MG63 (cell line): ENCODE results near the gene CHST3. TPM values are rescaled to one million over a fixed set of nuclear protein-coding genes. Genes with fewer than 3 reads are reported as not detected.
"Not testable (repeated sequence)": the region's sequence is repeated elsewhere in the genome, so short reads cannot be mapped to it uniquely, and the experiment has no call there.

Experiments used
- DNase-seq: peaks from one replicate; pipeline ENCODE4 v3.0.0-alpha.2; 2020
- H3K27me3 ChIP-seq: fragments of 250-450 bp; sonication (Bioruptor Pico); 2 replicates; pipeline ENCODE4 v1.5.1; 2020; ENCODE audit warnings: mild to moderate bottlenecking, moderate library complexity
- H3K36me3 ChIP-seq: fragments of 250-450 bp; sonication (Bioruptor Pico); 2 replicates; pipeline ENCODE4 v1.5.1; 2020; ENCODE audit warnings: mild to moderate bottlenecking, moderate library complexity
- H3K4me3 ChIP-seq: fragments of 250-450 bp; sonication (Bioruptor Pico); 2 replicates; pipeline ENCODE4 v1.5.1; 2020; ENCODE audit warnings: mild to moderate bottlenecking, moderate library complexity
- H3K9me3 ChIP-seq: fragments of 250-450 bp; sonication (Bioruptor Pico); 2 replicates; pipeline ENCODE4 v1.5.1; 2020; ENCODE audit warnings: mild to moderate bottlenecking, moderate library complexity
- total RNA-seq: library from RNA; depleted of rRNA; stranded (reverse); fragments of >200 nt; shearing (Covaris generic); gene quantifications from 2 replicates; pipeline ENCODE4 v1.2.3, GENCODE V29; 2014; ENCODE audit warnings: low replicate concordance; rRNA removed

The CHST3 gene, protein sequence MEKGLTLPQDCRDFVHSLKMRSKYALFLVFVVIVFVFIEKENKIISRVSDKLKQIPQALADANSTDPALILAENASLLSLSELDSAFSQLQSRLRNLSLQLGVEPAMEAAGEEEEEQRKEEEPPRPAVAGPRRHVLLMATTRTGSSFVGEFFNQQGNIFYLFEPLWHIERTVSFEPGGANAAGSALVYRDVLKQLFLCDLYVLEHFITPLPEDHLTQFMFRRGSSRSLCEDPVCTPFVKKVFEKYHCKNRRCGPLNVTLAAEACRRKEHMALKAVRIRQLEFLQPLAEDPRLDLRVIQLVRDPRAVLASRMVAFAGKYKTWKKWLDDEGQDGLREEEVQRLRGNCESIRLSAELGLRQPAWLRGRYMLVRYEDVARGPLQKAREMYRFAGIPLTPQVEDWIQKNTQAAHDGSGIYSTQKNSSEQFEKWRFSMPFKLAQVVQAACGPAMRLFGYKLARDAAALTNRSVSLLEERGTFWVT
- 14.6 and 21.7 TPM in 2 replicates for total RNA-seq

DNA sequence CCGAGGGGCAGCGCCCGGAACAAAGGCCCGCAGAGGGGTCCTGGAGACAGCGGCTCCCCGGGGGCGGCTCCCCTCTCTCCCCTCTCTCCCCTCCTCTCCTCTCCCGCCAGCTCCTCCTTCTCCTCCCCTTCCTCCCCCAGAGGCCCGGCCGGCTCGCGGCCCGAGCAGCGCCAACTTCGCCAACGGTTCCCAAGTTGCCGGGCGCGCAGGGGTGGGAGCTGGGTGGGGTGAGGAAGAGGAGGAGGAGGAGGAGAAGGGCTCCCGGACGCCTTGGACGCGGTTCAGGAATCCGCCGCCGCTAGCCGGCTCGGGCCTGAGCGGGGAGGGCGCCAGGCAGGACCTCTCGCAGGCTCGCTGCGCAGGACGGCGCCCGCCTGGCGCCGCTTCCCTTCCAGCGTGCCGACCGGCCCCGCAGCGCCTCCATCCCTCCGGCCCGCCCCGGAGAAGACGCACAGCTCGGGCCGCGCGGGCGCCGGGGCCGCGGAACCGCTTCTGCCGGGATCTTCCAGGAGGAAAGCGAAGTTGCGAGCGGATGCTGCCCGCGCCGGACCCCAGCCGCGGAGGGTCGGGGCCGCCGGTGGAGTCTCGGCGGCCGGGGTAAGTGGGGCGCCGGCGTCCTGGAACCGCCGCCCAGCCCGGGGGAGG is at the start of gene CHST3:
TSS of gene CHST3 (plus strand) at position 298 of the 645 bp plus-strand sequence. CDS start 41,448 bp downstream, outside the sequence.
- Histone ChIP-seq H3K9me3 (no peaks in the 10 kb centered on the region), H3K4me3 (peak within 1 kb of the TSS; percentile 92), H3K36me3 (peaks cover 33% of the 10 kb centered on the region), H3K27me3 (no peaks in the 10 kb centered on the region)
- peak; percentile 89 for DNase-seq

DNA sequence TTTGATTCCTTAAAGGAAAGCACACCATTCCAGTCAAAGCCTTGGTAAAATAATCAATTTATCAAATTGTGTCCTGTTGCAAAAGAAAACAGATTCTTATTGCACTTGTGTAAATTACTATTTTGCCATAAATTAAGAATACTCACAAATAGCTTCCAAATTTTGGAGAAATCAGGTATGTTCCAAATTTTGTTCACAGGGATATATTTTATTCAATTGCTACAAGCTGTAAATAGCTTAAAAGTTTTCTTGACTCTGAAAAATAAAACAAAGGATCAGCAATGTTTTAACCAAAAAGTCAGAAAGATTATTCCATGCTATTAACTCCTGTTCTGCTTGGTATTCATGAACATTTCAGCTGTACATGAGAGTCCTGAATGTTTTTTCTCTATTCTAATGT is 47.4 kb upstream of the CHST3 start:
- no peak for DNase-seq
- H3K27me3 ChIP-seq: no peaks in the 10 kb centered on the region
- H3K36me3 ChIP-seq: no peaks in the 10 kb centered on the region
- no peaks in the 10 kb centered on the region for H3K9me3 ChIP-seq
- no peak overlapping the region for H3K4me3 ChIP-seq

DNA sequence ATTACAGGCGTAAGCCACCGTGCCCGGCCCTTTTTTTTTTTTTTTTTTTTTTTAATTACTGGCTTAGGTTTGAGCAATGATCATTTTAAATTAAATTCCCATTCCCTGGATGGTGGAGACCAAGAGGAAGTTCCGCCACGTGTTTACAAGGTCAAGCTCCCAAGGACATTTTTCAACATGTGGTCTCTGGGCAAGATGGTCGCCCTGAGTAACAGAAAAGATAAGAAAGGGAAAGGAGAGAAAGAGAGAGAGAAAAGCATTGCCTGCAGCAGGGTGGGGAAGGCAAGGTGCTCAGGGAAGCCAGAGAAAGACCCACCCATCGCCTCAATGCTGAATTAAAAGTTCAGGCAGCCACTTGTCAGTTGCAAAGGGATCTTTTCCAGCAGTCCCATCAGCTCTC is 45.2 kb upstream of the CHST3 start:
- Histone ChIP-seq H3K9me3 (no peaks in the 10 kb centered on the region), H3K27me3 (no peaks in the 10 kb centered on the region), H3K4me3 (no peak overlapping the region), H3K36me3 (no peaks in the 10 kb centered on the region)
- DNase-seq: no peak

DNA sequence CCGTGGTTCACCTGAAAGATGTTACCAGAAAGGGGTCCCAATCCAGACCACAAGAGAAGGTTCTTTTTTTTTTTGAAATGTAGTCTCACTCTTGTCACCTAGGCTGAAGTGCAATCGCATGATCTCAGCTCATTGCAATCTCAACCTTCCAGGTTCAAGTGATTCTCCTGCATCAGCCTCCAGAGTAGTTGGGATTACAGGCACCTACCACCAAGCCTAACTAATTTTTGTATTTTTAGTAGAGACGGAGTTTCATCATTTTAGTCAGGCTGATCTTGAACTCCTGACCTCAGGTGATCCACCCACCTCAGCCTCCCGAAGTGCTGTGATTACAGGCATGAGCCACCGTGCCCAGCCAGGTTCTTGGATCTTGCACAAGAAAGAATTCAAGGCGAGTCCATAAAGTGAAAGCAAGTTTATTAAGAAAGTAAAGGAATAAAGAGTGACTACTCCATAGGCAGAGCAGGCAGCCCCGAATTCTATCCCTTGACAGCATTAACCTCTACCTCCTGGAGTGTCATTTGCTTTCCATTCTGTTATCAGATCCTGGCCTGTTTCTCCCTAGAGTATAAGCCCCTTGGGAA is 44.1 kb upstream of the CHST3 start:
- H3K9me3 ChIP-seq, H3K36me3 ChIP-seq, H3K27me3 ChIP-seq, H3K4me3 ChIP-seq, DNase-seq: not testable (repeated sequence)

DNA sequence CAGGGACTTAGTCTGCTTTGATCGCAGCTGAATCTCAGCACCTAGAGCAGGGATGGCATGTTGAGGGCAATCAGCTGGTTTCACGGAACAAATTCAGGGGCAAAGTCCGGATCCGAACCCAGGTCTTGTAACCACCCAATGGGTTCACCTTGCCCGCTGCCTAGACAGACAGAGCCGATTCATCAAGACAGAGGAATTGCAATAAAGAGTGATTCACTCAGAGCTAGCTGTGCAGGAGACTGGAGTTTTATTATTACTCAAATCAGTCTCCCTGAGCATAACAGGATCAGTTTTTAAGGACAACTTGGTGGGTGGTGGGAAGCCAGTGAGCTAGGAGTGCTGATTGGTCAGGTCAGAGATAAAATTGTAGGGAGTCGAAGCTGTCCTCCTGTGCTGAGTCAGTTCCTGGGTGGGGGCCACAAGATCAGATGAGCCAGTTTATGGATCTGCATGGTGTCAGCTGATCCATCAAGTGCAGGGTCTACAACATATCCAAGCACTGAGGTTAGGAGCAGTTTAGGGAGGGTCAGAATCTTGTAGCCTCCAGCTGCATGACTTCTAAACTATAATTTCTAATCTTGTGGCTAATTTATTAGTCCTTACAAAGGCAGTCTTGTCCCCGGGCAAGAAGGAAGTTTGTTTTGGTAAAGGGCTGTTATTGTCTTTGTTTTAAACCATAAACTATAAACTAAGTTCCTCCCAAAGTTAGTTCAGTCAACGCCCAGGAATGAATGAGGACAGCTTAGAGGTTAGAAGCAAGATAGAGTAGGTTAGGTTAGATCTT is 43.5 kb upstream of the CHST3 start:
- DNase-seq: peak; percentile 63
- H3K27me3 ChIP-seq: no peaks in the 10 kb centered on the region
- H3K4me3 ChIP-seq: no peak overlapping the region
- H3K9me3 ChIP-seq: no peaks in the 10 kb centered on the region
- H3K36me3 ChIP-seq: no peaks in the 10 kb centered on the region

DNA sequence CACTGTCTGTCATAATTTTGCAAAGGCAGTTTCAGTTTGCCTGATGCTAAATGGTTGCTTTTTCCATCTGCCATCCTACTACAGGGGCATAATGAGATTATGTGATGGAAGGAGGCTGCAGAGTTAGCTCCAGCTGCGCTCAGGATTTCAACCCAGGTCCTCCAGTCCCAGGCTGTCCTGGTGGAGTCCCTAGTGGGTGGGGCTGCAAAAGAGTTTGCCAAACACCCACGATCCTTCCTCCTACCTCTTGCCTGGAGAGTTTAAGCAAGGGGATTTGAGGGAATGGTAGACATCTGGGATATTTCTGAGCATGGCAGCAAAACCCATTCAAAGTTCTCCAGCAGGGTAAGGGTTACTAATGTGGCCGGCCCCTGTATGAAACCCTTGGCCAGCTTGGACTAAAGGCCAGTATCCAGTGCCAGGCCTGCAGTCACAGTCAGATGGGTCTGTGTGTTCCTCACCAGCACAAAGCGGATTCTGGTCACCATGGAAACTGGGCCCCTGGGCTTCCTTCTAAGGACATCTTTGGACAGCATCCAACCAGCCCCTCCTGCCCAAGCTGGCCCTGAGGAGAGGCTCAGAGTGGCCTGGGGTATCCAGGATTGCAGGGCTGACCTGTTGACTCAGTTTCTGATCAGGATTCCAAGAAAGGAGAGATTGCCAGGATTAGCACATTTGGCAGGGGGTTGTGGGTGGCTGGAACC is 42.7 kb upstream of the CHST3 start:
- Histone ChIP-seq H3K27me3 (no peaks in the 10 kb centered on the region), H3K36me3 (no peaks in the 10 kb centered on the region), H3K9me3 (no peaks in the 10 kb centered on the region), H3K4me3 (no peak overlapping the region)
- peak; percentile 71 for DNase-seq

DNA sequence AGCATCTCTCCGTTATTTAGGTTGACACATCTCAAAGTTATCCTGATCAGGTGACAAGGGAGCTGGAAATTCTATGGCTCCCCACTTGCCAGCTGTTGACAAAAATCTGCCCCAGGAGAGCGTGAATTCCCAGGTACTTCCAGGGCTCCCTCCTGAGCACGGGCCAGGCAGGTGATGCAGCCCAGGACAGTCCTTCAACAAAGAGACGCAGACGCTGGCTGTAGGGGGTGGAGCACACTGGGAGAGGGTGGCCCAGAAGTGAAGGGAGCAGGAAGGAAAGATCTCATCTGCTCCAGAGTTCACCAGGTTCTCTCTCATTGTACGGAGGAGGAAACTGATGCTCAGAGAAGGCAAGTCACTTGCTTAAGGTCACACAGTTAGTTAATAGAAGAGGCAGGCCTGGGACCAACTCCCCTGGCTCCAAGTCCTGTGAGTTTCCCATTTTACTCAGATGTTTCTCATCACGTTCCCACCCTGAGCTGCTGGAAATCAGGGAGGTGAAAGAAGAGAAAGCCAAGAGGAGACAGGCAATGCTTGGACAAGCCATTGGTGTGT is 41.0 kb upstream of the CHST3 start:
- Histone ChIP-seq H3K36me3 (no peaks in the 10 kb centered on the region), H3K9me3 (no peaks in the 10 kb centered on the region), H3K27me3 (no peaks in the 10 kb centered on the region), H3K4me3 (no peak overlapping the region)
- no peak for DNase-seq

DNA sequence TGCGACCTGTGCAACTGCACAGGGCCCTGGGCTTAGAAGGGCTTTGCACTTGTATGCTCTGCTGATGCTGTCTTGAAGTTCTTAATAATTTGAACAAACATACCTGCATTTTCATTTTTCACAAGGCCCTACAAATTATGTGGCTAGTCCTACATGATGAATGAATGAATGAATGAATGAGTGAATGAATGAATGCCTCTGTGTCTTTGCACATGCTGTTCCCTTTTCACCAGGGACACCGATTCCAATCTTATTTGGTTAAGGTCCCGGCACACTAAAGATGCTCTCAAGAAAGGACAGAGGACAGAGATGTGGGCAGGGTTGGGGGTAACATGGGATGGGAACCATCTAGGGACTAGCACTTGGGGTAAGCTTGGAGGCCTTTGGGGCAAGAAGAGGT is 39.4 kb upstream of the CHST3 start:
- Histone ChIP-seq H3K9me3 (no peaks in the 10 kb centered on the region), H3K4me3 (no peak overlapping the region), H3K27me3 (no peaks in the 10 kb centered on the region), H3K36me3 (no peaks in the 10 kb centered on the region)
- no peak for DNase-seq

DNA sequence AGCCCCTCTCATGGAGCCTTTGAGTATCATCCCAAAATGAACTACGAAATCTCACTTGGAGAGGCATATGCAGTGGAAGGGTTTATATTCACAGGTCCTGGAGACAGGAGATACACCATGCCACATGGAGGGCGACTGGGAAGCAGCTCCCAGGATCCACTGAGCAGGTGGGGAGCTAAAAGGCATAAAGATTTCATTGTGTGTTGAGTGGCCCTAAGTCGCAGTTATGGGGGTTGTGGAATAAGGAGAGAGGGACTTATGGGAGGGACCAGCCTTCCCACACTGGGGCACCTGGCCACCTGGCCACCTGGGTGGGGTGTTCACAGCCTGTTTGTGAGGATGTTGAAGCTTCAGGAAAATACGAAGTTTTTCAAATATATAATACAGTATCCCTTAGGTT is 37.0 kb upstream of the CHST3 start:
- Histone ChIP-seq H3K36me3 (no peaks in the 10 kb centered on the region), H3K4me3 (no peak overlapping the region), H3K9me3 (peaks cover 3% of the 10 kb centered on the region; the same call in 1 of the 2 replicates), H3K27me3 (no peaks in the 10 kb centered on the region)
- no peak for DNase-seq

DNA sequence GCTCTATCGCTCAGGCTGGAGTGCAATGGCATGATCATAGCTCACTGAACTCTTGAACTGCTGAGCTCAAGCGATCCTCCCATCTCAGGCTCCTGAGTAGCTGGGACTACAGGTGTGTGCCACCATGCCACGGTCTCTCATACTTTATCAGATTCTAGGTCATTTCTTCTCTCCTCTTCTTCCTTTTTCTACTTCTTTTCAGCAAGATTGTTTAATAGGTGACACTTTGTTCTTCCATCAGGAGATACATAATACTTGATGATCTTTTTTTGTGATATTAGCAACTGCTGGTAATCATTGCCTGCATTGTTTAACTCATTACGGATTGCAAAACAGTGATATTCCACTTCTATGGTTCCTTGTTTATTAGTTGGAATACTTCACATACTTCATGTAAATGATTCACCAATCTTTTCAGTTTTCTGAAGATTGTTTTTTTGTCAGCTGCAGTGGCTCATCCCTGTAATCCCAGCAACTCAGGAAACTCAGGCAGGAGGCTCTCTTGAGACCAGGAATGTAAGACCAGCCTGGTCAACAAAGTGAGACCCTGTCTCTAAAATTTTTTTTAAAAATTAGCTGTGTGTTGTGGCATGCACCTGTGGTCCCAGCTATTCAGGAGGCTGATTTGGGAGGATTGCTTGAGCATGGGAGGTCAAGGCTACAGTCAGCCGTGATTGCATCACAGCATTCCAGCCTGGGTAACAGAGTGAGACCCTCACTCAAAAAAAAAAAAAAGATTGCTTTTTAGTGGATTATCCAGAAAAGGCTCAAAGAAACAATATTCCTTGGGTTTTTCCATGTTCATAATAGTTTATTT is 36.2 kb upstream of the CHST3 start:
- Histone ChIP-seq H3K9me3 (peaks cover 5% of the 10 kb centered on the region), H3K36me3 (no peaks in the 10 kb centered on the region), H3K4me3 (no peak overlapping the region), H3K27me3 (no peaks in the 10 kb centered on the region)
- DNase-seq: peak; percentile 8

DNA sequence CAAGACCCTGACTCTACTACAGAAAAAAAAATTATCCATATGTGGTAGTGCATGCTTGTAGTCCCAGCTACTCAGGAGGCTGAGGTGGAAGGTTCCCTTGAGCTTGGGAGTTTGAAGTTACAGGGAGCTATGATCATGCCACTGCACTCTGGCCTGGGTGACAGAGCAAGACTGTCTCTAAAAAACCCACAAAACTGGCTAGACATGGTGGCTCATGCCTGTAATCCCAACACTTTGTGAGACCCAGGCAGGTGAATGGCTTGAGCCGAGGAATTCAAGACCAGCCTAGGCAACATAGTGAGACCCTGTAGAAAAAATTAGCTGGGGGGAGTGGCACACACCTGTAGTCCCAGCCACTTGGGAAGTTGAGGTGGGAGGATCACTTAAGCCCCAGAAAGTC is 32.9 kb upstream of the CHST3 start:
- Histone ChIP-seq H3K4me3 (no peak overlapping the region), H3K9me3 (peaks cover 5% of the 10 kb centered on the region), H3K27me3 (no peaks in the 10 kb centered on the region), H3K36me3 (no peaks in the 10 kb centered on the region)
- DNase-seq: no peak

DNA sequence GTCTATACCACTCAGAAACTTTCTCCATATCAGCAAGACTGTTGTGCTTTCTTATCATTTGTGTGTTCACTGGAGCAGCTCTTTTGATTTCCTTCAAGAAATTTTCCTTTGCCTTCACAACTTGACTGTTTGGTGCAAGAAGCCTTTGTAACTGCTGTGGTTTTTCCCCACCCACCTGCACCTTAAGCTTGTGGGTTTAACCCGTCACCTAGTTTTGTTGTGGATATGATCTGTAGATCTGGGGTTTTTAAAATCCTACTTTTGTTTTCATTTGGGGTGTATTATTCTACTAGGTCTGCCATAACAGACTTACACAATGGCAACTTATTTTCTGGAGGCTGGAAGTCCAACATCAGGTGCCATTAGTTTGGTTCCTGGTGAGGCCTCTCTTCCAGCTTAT is 30.5 kb upstream of the CHST3 start:
- Histone ChIP-seq H3K27me3 (no peaks in the 10 kb centered on the region), H3K36me3 (no peaks in the 10 kb centered on the region), H3K4me3 (no peak overlapping the region), H3K9me3 (peaks cover 5% of the 10 kb centered on the region)
- no peak for DNase-seq

DNA sequence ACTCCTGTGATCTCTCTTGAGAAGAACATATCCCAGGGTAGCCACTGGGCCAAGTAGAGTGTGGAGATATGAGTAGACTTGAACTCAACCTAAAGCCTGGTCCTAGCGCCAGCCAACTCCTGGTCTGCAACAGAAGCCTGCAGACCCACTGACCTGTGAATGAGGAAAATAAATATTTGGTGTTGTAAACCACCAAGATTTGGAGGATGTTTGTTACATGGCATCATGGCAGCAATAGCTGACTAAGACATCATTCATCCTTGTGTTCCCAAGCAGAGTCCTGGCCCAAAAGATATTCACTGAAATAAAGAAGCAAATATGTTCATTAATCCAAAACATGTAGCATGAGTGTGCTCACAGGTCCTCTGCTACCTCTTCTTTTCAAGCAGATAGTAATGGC is 26.0 kb upstream of the CHST3 start:
- H3K36me3 ChIP-seq: no peaks in the 10 kb centered on the region

DNA sequence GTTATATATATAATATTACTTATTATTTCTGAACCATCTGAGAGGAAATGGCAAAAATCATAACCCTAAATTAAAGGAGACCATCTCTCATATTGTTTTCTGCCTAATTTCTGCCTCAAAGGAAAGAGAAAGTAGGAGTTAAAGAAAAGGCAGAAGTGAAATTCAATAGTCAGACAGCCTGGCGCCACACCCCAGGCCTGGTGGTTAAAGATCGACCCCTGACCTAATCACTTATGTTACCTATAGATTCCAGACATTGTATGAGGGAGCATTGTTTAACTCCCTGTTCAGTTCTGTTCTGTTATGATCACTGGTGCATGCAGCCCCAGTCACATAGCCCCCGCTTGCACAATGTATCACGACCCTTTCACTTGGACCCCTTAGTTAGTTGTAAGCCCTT is 24.9 kb upstream of the CHST3 start:
- DNase-seq: no peak
- Histone ChIP-seq H3K9me3 (no peaks in the 10 kb centered on the region), H3K27me3 (no peaks in the 10 kb centered on the region), H3K36me3 (no peaks in the 10 kb centered on the region), H3K4me3 (no peak overlapping the region)

More for the DNA sequence above, 26.0 kb upstream of the CHST3 start:
- no peak overlapping the region for H3K4me3 ChIP-seq
- H3K27me3 ChIP-seq: no peaks in the 10 kb centered on the region
- no peaks in the 10 kb centered on the region for H3K9me3 ChIP-seq
- no peak for DNase-seq

DNA sequence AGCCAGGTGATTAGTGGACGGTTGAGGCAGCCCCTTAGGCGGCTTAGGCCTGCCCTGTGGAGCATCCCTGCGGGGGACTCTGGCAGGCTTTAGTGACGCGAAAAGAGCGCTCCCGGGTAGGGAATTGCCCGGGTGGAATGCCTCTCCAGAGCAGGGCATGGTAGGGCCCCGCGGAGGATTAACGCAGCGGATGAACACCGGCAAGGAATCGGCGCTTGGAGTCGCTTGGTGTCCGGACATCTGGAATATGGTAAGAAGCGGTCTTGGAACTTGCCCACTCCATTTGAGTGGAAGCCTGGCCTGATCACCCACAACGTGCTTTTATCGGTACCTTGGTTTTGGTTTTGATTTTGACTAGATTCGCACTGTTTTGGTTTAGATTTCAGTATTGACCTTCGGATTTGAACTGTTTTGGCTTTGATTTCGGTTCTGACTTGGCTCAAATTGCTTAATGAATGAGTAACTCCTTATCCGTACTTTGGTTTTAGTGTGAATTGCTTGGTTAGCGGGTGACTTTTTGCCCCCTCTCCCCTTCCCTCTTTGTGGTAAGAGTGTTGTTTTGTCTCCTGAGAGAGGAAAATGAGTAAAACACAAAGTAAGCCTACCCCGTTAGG is 24.2 kb upstream of the CHST3 start:
- no peaks in the 10 kb centered on the region for H3K27me3 ChIP-seq
- H3K9me3 ChIP-seq: 0 out of 2 replicates have a peak, but pooled peaks cover 2% of the 10 kb centered on the region
- no peak for DNase-seq
- no peaks in the 10 kb centered on the region for H3K36me3 ChIP-seq
- no peak overlapping the region for H3K4me3 ChIP-seq
